ENCODE data around the gene LMX1B.
A peak's percentile ranks its signal among the peaks of the same experiment; 100 is the strongest.

The LMX1B gene

GRCh38 chr9:126703866-126704156, 90.1 kb downstream of the LMX1B start:
- no peak for TF ChIP-seq CEBPB (IDR thresholded peaks at IDR 0.05)
- no peak for TF ChIP-seq RAD21 (IDR thresholded peaks at IDR 0.05; ENCODE audit: low read depth)
- no peak for TF ChIP-seq TEAD4 (IDR thresholded peaks at IDR 0.05)
- no peak for TF ChIP-seq MAX (IDR thresholded peaks at IDR 0.05)
- no peak for TF ChIP-seq REST (IDR thresholded peaks at IDR 0.05; ENCODE audit: low read depth)

- TF ChIP-seq RAD21 (IDR thresholded peaks at IDR 0.05; ENCODE audit: low read depth) (no peak), NFIC (IDR thresholded peaks at IDR 0.05) (no peak), EGR1 (IDR thresholded peaks at IDR 0.05) (peak; percentile 70)
Observed at GRCh38 chr9:126704157-126704891, 90.6 kb downstream of the LMX1B start.

GRCh38 chr9:126704892-126705766, 91.4 kb downstream of the LMX1B start:
- TF ChIP-seq RAD21 (IDR thresholded peaks at IDR 0.05; ENCODE audit: low read depth), result peak; percentile 86
- no peak for TF ChIP-seq NFIC (IDR thresholded peaks at IDR 0.05)
- no peak for TF ChIP-seq YY1 (IDR thresholded peaks at IDR 0.05; ENCODE audit: low read depth)
- peak; percentile 62 for TF ChIP-seq EGR1 (IDR thresholded peaks at IDR 0.05)
- peak; percentile 95 for TF ChIP-seq MAX (IDR thresholded peaks at IDR 0.05)
- no peak for TF ChIP-seq EP300 (IDR thresholded peaks at IDR 0.05; ENCODE audit: borderline replicate concordance)
- no peak for TF ChIP-seq CREB1 (IDR thresholded peaks at IDR 0.05; ENCODE audit: low read depth)
- peak; percentile 95 for TF ChIP-seq USF1 (IDR thresholded peaks at IDR 0.05)
- TF ChIP-seq TEAD4 (IDR thresholded peaks at IDR 0.05), result no peak
- 0 out of 2 replicates have a peak, but pooled peaks have one; percentile 43 for TF ChIP-seq TCF12 (IDR thresholded peaks at IDR 0.05; ENCODE audit: low read depth)
- no peak for TF ChIP-seq REST (IDR thresholded peaks at IDR 0.05; ENCODE audit: low read depth)

- no peak for TF ChIP-seq USF1 (IDR thresholded peaks at IDR 0.05)
- no peak for TF ChIP-seq TCF12 (IDR thresholded peaks at IDR 0.05; ENCODE audit: low read depth)
- no peak for TF ChIP-seq NFIC (IDR thresholded peaks at IDR 0.05)
- peak; percentile 61 for TF ChIP-seq RAD21 (IDR thresholded peaks at IDR 0.05; ENCODE audit: low read depth)
- TF ChIP-seq CREB1 (IDR thresholded peaks at IDR 0.05; ENCODE audit: low read depth), result no peak
Observed at GRCh38 chr9:126705767-126706697, 92.3 kb downstream of the LMX1B start.

GRCh38 chr9:126706698-126707053, 92.9 kb downstream of the LMX1B start:
- TF ChIP-seq EGR1 (IDR thresholded peaks at IDR 0.05) (no peak), CREB1 (IDR thresholded peaks at IDR 0.05; ENCODE audit: low read depth) (no peak)

- TF ChIP-seq NFIC (IDR thresholded peaks at IDR 0.05) (no peak), USF1 (IDR thresholded peaks at IDR 0.05) (no peak), MAX (IDR thresholded peaks at IDR 0.05) (no peak), YY1 (IDR thresholded peaks at IDR 0.05; ENCODE audit: low read depth) (no peak), EP300 (IDR thresholded peaks at IDR 0.05; ENCODE audit: borderline replicate concordance) (no peak), REST (IDR thresholded peaks at IDR 0.05; ENCODE audit: low read depth) (no peak), FOXM1 (IDR thresholded peaks at IDR 0.05; ENCODE audit: borderline replicate concordance, low read depth) (no peak), EGR1 (IDR thresholded peaks at IDR 0.05) (no peak), ZBTB7A (IDR thresholded peaks at IDR 0.05; ENCODE audit: low read depth) (no peak)
Observed at GRCh38 chr9:126707083-126707482, 93.4 kb downstream of the LMX1B start.
